ENCODE results near the gene TNNI2. TPM values are rescaled to one million over a fixed set of nuclear protein-coding genes. Genes with fewer than 3 reads are reported as not detected.

The TNNI2 gene
- total RNA-seq, 1 experiment from 2014 or later, result not detected

- no peak overlapping the region for H3T11ph ChIP-seq (ENCODE audit: low read length)
- H2AFZ ChIP-seq (ENCODE audit: low read length), result no peak overlapping the region
- WGBS (ENCODE audit: extremely low coverage, insufficient read length, low lambda C conversion rate), result no CpG with 5 or more reads among the region's 37 CpGs
- no peak for DNase-seq
- no peak overlapping the region for H3K4me2 ChIP-seq (ENCODE audit: insufficient read depth, insufficient read length, low read length)
- no peaks in the 10 kb centered on the region for H3K79me1 ChIP-seq (ENCODE audit: insufficient read depth, low read depth, low read length, poor library complexity, severe bottlenecking)
- no peak overlapping the region for H4K8ac ChIP-seq (replicated peaks; ENCODE audit: insufficient read length, low read depth, low read length)
- H2BK12ac ChIP-seq (ENCODE audit: insufficient read length, low read depth, low read length), result no peak overlapping the region
- H4K5ac ChIP-seq (ENCODE audit: insufficient read length, low read depth, low read length), result no peak overlapping the region
- no peak overlapping the region for H3K56ac ChIP-seq (ENCODE audit: insufficient read length, low read depth, low read length)
- H3K9ac ChIP-seq (ENCODE audit: extremely low read depth, insufficient read length, low read length), result no peak overlapping the region
- H3K4ac ChIP-seq (ENCODE audit: low read depth, low read length), result no peak overlapping the region
- H2BK20ac ChIP-seq (ENCODE audit: low read depth, low read length, poor library complexity, severe bottlenecking), result no peak overlapping the region
- H3K9me3 ChIP-seq (ENCODE audit: control insufficient read depth, low read depth, low read length), result no peaks in the 10 kb centered on the region
- no peaks in the 10 kb centered on the region for H3K36me3 Mint-ChIP-seq (ENCODE audit: insufficient read depth in 1 of 3, low read depth in 3 of 3)
- no peaks in the 10 kb centered on the region for H3K27me3 ChIP-seq (ENCODE audit: insufficient read depth, low read length)
- peaks cover 10% of the 10 kb centered on the region for H3K27me3 Mint-ChIP-seq (ENCODE audit: low read depth)
- no peak overlapping the region; the same call in 1 of the 2 replicates for H3K14ac ChIP-seq (ENCODE audit: insufficient read depth, low read length)
- no peaks in the 10 kb centered on the region for H3K79me2 ChIP-seq (ENCODE audit: insufficient read depth, low read length)
- H2BK5ac ChIP-seq (ENCODE audit: insufficient read length, low read length), result no peak overlapping the region
- no peak overlapping the region for H4K91ac ChIP-seq (ENCODE audit: insufficient read length, low read depth, low read length)
- no peak overlapping the region for H2BK15ac ChIP-seq (ENCODE audit: low read depth, low read length)
- no peaks in the 10 kb centered on the region; a peak in 1 of 5 replicates for H3K9me3 Mint-ChIP-seq
- no peaks in the 10 kb centered on the region for H4K20me1 ChIP-seq (ENCODE audit: control insufficient read depth, insufficient read depth, insufficient read length)
- no peak overlapping the region for H3K18ac ChIP-seq (ENCODE audit: insufficient read length, low read depth, low read length)
- no peak overlapping the region for H3K4me3 Mint-ChIP-seq
- no peak overlapping the region for H3K27ac Mint-ChIP-seq
- no peak overlapping the region for H3K23ac ChIP-seq (ENCODE audit: insufficient read length, low read depth, low read length)
- peaks cover 0 to 4% of the 10 kb centered on the region in 2 experiments; a peak in 1 of 4 replicates for H3K4me1 Mint-ChIP-seq
- no peak overlapping the region for H2AK5ac ChIP-seq (ENCODE audit: insufficient read length, low read length)
- H3K23me2 ChIP-seq (ENCODE audit: insufficient read length, low read depth, low read length, poor library complexity, severe bottlenecking), result no peaks in the 10 kb centered on the region
- no peak overlapping the region for H2BK120ac ChIP-seq (ENCODE audit: low read depth, low read length, poor library complexity, severe bottlenecking)
- no peak for TF ChIP-seq CTCF (conservative IDR thresholded peaks at IDR 0.05)
- no peaks in the 10 kb centered on the region for H3K4me1 ChIP-seq (ENCODE audit: insufficient read depth, low read length)
- no peak overlapping the region for H3K27ac ChIP-seq (ENCODE audit: insufficient read length, low read depth, low read length)
These were observed 2.1 kb downstream of the TNNI2 start for GRCh38 chr11:1840780-1841480.

Measured in H9 (cell line).